Measurements from ENCODE around the gene MRM3.
"Not testable (repeated sequence)": the region's sequence is repeated elsewhere in the genome, so short reads cannot be mapped to it uniquely, and the experiment has no call there.

MRM3 gene

DNA sequence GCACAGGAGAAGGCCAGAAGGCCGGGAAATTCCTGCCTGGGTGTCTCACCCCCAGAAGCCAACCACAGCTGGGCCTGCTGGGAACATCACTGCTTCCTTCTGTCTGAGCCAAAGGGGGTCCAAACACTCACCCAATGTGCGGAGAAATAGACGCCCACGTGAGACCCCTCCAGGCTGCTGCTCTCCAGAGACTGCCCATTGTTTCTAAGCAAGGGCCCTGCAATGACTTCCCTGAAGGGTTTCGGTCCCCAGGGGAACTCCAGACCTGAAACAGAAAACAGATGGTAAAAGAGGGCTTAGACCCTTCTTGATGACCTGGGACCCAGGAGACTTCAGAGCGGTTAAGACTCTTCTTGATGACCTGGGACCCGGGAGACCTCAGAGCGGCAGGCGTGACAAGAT is 41.3 kb downstream of the MRM3 start:
- DNase-seq (ENCODE audit: low spot score), result peak; percentile 49

DNA sequence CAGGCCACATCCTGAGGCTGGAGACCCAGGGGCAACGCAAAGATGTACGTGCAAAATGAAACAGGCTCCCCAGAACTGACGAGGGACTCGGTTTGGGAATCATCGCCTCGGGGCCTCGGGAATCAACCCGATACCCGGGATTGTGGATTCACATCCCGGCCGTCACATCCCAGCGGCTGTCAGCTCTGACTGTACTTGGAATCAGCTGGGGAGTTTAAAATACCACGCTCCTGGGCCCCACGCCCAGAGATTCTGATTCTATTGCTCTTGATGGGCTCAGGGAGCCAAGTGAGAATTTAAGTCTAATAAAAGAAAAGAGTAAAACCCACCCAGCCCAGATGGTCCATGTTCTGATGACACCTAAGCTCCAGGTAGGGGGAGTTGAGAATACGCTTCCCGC is 42.2 kb downstream of the MRM3 start:
- DNase-seq (ENCODE audit: low spot score), result no peak

DNA sequence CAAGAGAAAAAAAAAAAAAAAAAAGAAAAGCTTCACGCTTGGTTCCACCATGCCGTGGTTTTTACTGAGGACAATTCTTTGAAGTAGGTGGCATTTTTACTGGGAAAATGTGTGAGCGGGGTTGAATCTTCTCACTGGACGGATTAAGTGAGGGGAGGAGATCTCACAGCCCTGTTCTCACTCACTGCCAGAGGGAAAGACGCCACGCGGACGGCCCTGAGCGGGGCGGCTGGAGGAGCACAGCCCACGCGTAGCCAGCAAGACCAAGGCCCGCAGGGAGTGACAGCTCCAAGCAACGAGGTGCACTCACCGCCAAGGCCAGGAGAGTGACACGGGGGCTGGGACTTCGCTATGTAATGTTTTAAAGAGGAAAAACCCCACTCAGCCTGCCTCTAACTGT is 43.1 kb downstream of the MRM3 start:
- DNase-seq (ENCODE audit: low spot score), result no peak

DNA sequence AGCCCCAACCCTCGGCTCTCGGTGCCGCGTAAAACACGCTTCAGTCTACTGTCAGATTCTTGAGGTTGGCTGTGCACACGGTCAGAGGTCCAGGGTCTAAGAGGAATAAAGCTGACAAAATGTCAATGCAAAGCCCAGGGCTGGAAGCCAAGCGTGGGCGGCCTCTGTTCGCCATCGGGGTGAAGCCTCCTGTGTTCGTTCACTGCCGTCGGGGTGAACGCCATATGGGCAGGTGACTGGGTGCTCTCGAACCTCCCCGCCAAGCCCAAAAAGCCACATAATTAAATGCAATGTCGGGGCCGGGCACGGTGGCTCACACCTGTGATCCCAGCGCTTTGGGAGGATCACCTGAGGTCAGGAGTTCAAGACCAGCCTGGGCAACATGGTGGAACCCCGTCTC is 44.6 kb downstream of the MRM3 start:
- DNase-seq (ENCODE audit: low spot score), result no peak

GRCh38 chr17:828761-829160 is 46.6 kb downstream of the MRM3 start:
- DNase-seq (ENCODE audit: low spot score), result no peak

GRCh38 chr17:829614-830013 is 47.5 kb downstream of the MRM3 start:
- not testable (repeated sequence) for DNase-seq (ENCODE audit: low spot score)

DNA sequence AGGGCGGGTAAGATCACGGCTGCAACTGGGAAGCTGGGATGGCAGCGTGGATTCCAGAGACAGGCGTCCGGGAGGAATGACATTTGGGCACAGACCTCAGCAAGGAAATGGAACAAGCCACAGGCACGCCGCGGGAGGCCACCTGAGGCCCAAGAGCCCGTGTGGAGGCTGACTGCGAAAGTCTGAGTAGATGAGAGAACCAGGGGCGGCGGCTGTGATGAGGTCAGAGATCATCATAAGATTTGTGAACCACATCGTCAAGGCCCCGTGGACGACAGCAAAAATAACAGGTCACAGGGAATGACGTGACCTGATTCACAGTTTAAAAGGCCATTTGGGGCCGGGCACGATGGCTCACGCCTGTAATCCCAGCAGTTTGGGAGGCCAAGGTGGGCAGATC is 48.2 kb downstream of the MRM3 start:
- no peak for DNase-seq (ENCODE audit: low spot score)

DNA sequence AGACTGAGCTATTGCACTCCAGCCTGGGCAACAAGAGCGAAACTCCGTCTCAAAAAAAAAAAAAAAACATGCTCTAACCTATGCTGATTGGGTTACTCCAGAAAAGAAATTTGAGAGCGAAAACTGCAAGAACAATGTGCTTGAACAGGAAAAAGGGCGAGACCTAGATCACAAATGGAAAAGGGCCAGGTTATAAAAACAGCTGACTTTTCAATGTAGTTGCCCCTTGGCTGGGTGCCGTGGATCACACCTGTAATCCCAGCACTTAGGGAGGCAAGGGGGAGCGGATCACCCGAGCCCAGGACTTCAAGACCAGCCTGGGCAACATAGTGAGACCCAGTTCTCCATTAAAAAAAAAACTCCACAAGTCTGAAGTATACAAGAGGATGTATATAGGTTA is 48.8 kb downstream of the MRM3 start:
- DNase-seq (ENCODE audit: low spot score), result no peak

DNA sequence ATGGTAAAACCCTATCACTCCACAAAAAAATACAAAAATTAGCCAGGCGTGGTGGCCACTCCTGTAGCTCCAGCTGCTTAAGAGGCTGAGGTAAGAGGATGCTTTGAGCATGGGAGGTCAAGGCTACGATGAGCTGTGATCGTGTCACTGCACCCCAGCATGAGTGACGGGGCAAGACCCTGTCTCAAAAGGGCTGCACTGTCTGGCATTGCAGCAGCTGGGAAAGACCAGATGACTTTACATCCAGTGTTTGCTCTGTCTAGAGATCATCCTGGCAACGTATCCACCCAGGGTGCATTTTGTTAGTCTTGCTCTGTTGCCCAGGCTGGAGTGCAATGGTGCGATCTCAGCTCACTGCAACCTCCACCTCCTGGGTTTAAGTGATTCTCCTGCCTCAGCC is 52.0 kb downstream of the MRM3 start:
- no peak for DNase-seq (ENCODE audit: low spot score)

DNA sequence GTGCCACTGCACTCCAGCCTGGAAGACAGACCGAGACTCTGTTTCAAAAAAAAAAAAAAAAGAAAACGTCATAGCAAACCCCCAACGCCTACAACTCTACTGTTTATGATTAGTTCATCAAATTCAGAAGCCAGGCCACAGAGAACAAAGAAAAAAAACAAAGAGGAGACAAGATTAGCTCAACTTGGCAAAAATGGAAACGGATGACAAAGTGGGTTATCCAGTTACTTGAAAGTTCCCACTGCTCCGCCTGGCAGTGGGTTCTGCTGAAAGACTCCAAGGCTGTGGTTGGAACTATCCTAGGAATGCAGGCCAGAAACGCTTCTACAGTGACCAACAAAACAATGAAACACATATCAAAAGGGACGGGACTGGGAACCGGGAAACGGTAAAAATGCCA is 53.1 kb downstream of the MRM3 start:
- DNase-seq (ENCODE audit: low spot score), result no peak

- not testable (repeated sequence) for DNase-seq (ENCODE audit: low spot score)
Observed at GRCh38 chr17:835721-836120, 53.6 kb downstream of the MRM3 start.

- DNase-seq (ENCODE audit: low spot score), result no peak
Observed at GRCh38 chr17:836151-836550, 54.0 kb downstream of the MRM3 start.

- no peak for DNase-seq (ENCODE audit: low spot score)
Observed at GRCh38 chr17:838486-838885, 56.3 kb downstream of the MRM3 start.

GRCh38 chr17:841313-841712 is 59.2 kb downstream of the MRM3 start:
- no peak for DNase-seq (ENCODE audit: low spot score)
